ENCODE results near the gene PALMD.

DNA sequence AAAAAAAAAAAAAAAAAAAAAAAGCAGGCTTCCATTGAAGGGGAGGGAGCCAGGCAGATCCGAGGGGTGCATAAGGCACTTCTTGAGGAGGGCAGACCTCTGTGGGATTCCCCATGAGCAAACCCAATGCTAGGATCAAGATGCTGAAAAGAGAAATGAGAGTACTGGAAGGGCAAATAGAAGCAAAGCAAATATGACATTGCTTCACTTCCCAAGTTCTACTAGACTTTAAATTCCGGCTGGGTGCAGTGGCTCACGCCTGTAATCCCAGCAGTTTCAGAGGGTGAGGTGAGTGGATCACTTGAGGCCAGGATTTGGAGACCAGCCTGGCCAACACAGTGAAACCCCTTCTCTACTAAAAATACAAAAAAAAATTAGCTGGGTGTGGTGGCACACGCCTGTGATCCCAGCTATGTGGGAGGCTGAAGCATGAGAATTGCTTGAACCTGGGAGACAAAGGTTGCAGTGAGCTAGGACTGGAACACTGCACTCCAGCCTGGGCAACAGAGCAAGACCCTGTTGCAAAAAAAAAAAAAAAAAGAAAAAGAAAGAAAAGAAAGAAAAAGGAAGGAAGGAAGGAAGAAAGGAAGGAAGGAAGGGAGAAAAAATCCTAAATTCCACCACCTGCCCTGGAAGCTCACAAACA, 23.1 kb upstream of the PALMD start:
- TF ChIP-seq, protein P1, sequence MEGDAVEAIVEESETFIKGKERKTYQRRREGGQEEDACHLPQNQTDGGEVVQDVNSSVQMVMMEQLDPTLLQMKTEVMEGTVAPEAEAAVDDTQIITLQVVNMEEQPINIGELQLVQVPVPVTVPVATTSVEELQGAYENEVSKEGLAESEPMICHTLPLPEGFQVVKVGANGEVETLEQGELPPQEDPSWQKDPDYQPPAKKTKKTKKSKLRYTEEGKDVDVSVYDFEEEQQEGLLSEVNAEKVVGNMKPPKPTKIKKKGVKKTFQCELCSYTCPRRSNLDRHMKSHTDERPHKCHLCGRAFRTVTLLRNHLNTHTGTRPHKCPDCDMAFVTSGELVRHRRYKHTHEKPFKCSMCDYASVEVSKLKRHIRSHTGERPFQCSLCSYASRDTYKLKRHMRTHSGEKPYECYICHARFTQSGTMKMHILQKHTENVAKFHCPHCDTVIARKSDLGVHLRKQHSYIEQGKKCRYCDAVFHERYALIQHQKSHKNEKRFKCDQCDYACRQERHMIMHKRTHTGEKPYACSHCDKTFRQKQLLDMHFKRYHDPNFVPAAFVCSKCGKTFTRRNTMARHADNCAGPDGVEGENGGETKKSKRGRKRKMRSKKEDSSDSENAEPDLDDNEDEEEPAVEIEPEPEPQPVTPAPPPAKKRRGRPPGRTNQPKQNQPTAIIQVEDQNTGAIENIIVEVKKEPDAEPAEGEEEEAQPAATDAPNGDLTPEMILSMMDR (IDR thresholded peaks at IDR 0.05; ENCODE audit: low read depth, low read length, poor library complexity, severe bottlenecking) = no peak
- no peak for TF ChIP-seq EZH2phosphoT487 (IDR thresholded peaks at IDR 0.05; ENCODE audit: borderline replicate concordance, low read length)
